Measurements from ENCODE around the gene NIP7. TPM values are rescaled to one million over a fixed set of nuclear protein-coding genes. Genes with fewer than 3 reads are reported as not detected.

Gene NIP7
- total and polyA plus RNA-seq, 2 of the 8 experiments (the other 6 are each of a cell fraction or from before 2014, with no cell fraction given): 14.5 to 52.2 TPM

DNA sequence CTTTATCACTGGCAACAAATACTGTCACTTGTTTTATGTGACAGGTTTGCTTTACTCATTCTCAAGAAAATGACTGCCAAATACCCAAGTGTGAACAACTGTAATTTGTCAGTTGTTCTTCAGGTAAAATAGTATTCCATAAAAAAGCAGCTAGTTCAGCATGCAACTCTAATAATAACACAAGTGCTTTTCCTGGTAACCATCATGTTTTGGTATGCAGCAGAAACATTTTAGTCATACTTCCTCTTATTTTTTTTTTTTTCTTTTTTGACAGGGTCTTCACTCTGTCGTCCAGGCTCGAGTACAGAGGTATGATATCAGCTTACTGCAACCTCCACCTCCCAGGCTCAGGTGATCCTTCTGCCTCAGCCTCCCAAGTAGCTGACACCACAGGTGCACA lies 41.7 kb downstream of the NIP7 start (continued):
- TF ChIP-seq, protein P1, sequence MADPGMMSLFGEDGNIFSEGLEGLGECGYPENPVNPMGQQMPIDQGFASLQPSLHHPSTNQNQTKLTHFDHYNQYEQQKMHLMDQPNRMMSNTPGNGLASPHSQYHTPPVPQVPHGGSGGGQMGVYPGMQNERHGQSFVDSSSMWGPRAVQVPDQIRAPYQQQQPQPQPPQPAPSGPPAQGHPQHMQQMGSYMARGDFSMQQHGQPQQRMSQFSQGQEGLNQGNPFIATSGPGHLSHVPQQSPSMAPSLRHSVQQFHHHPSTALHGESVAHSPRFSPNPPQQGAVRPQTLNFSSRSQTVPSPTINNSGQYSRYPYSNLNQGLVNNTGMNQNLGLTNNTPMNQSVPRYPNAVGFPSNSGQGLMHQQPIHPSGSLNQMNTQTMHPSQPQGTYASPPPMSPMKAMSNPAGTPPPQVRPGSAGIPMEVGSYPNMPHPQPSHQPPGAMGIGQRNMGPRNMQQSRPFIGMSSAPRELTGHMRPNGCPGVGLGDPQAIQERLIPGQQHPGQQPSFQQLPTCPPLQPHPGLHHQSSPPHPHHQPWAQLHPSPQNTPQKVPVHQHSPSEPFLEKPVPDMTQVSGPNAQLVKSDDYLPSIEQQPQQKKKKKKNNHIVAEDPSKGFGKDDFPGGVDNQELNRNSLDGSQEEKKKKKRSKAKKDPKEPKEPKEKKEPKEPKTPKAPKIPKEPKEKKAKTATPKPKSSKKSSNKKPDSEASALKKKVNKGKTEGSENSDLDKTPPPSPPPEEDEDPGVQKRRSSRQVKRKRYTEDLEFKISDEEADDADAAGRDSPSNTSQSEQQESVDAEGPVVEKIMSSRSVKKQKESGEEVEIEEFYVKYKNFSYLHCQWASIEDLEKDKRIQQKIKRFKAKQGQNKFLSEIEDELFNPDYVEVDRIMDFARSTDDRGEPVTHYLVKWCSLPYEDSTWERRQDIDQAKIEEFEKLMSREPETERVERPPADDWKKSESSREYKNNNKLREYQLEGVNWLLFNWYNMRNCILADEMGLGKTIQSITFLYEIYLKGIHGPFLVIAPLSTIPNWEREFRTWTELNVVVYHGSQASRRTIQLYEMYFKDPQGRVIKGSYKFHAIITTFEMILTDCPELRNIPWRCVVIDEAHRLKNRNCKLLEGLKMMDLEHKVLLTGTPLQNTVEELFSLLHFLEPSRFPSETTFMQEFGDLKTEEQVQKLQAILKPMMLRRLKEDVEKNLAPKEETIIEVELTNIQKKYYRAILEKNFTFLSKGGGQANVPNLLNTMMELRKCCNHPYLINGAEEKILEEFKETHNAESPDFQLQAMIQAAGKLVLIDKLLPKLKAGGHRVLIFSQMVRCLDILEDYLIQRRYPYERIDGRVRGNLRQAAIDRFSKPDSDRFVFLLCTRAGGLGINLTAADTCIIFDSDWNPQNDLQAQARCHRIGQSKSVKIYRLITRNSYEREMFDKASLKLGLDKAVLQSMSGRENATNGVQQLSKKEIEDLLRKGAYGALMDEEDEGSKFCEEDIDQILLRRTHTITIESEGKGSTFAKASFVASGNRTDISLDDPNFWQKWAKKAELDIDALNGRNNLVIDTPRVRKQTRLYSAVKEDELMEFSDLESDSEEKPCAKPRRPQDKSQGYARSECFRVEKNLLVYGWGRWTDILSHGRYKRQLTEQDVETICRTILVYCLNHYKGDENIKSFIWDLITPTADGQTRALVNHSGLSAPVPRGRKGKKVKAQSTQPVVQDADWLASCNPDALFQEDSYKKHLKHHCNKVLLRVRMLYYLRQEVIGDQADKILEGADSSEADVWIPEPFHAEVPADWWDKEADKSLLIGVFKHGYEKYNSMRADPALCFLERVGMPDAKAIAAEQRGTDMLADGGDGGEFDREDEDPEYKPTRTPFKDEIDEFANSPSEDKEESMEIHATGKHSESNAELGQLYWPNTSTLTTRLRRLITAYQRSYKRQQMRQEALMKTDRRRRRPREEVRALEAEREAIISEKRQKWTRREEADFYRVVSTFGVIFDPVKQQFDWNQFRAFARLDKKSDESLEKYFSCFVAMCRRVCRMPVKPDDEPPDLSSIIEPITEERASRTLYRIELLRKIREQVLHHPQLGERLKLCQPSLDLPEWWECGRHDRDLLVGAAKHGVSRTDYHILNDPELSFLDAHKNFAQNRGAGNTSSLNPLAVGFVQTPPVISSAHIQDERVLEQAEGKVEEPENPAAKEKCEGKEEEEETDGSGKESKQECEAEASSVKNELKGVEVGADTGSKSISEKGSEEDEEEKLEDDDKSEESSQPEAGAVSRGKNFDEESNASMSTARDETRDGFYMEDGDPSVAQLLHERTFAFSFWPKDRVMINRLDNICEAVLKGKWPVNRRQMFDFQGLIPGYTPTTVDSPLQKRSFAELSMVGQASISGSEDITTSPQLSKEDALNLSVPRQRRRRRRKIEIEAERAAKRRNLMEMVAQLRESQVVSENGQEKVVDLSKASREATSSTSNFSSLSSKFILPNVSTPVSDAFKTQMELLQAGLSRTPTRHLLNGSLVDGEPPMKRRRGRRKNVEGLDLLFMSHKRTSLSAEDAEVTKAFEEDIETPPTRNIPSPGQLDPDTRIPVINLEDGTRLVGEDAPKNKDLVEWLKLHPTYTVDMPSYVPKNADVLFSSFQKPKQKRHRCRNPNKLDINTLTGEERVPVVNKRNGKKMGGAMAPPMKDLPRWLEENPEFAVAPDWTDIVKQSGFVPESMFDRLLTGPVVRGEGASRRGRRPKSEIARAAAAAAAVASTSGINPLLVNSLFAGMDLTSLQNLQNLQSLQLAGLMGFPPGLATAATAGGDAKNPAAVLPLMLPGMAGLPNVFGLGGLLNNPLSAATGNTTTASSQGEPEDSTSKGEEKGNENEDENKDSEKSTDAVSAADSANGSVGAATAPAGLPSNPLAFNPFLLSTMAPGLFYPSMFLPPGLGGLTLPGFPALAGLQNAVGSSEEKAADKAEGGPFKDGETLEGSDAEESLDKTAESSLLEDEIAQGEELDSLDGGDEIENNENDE (IDR thresholded peaks at IDR 0.05; ENCODE audit: insufficient replicate concordance, low read length): no peak
- TF ChIP-seq SIRT6 (IDR thresholded peaks at IDR 0.05; ENCODE audit: low read length) (no peak), CBX5 (IDR thresholded peaks at IDR 0.05; ENCODE audit: low read depth, low read length) (no peak), BACH1 (IDR thresholded peaks at IDR 0.05; ENCODE audit: low read length) (no peak), EP300 (IDR thresholded peaks at IDR 0.05; ENCODE audit: borderline replicate concordance in 1 of 2, low read depth in 2 of 2, low read length in 2 of 2) (no peak), YY1 (IDR thresholded peaks at IDR 0.05; ENCODE audit: low read depth, low read length) (no peak), BRCA1 (IDR thresholded peaks at IDR 0.05; ENCODE audit: low read depth, low read length) (no peak), HDAC2 (IDR thresholded peaks at IDR 0.05; ENCODE audit: borderline replicate concordance in 1 of 2, low read depth in 2 of 2, low read length in 2 of 2) (no peak), SP1 (IDR thresholded peaks at IDR 0.05; ENCODE audit: low read depth, low read length) (no peak)
- TF ChIP-seq, protein P2, sequence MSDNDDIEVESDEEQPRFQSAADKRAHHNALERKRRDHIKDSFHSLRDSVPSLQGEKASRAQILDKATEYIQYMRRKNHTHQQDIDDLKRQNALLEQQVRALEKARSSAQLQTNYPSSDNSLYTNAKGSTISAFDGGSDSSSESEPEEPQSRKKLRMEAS (IDR thresholded peaks at IDR 0.05): no peak
